ENCODE measurements around the gene DIP2B.

DNA sequence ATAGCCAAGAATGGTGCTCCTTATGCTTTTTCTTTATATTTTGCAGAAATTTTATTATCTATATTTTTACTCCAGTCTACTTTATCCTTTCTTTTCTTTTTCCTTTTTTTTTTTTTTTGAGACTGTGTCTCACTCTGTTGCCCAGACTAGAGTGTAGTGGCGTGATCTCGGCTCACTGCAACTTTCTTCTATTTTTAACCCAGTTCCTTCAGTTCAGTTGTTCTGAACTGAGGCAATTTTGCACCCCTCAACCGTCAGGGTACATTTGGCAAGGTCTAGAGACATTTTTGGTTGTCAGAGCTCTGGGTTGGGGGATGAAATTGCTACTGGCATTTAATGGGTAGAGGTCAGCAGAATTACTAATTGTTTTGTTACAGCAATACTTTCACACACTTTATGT lies 75.7 kb downstream of the DIP2B start:
- TF ChIP-seq, protein P1, sequence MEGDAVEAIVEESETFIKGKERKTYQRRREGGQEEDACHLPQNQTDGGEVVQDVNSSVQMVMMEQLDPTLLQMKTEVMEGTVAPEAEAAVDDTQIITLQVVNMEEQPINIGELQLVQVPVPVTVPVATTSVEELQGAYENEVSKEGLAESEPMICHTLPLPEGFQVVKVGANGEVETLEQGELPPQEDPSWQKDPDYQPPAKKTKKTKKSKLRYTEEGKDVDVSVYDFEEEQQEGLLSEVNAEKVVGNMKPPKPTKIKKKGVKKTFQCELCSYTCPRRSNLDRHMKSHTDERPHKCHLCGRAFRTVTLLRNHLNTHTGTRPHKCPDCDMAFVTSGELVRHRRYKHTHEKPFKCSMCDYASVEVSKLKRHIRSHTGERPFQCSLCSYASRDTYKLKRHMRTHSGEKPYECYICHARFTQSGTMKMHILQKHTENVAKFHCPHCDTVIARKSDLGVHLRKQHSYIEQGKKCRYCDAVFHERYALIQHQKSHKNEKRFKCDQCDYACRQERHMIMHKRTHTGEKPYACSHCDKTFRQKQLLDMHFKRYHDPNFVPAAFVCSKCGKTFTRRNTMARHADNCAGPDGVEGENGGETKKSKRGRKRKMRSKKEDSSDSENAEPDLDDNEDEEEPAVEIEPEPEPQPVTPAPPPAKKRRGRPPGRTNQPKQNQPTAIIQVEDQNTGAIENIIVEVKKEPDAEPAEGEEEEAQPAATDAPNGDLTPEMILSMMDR (IDR thresholded peaks at IDR 0.05), result no peak
- no peak for TF ChIP-seq EP300 (IDR thresholded peaks at IDR 0.05)
- no peak for TF ChIP-seq POLR2A (IDR thresholded peaks at IDR 0.05)

Measured in upper lobe of left lung (tissue), 4 donors.